HepG2 (cell line): ENCODE data around the gene TLDC2. TPM values are rescaled to one million over a fixed set of nuclear protein-coding genes. Genes with fewer than 3 reads are reported as not detected.

Experiments used
- BORCS8-MEF2B ChIP-seq: sonication (generic); formaldehyde crosslinking; IDR thresholded peaks from 2 replicates; pipeline ENCODE4 v1.8.0; 2022; ENCODE audit warnings: mild to moderate bottlenecking, missing genetic modification reagents
- ELF3 ChIP-seq: IDR thresholded peaks from 2 replicates; pipeline ENCODE4 v1.6.1; 2016; ENCODE audit warnings: missing genetic modification reagents, missing compliant biosample characterization
- ETV5 ChIP-seq: IDR thresholded peaks from 2 replicates; pipeline ENCODE4 v1.6.1; 2018; ENCODE audit warnings: missing biosample characterization, missing genetic modification reagents, inconsistent platforms, borderline replicate concordance
- HIVEP1 ChIP-seq: sonication (generic); formaldehyde crosslinking; IDR thresholded peaks from 2 replicates; pipeline ENCODE4 v1.4.0; 2020; ENCODE audit warnings: mild to moderate bottlenecking, missing genetic modification reagents
- HMGXB3 ChIP-seq: sonication (generic); formaldehyde crosslinking; IDR thresholded peaks from 2 replicates; pipeline ENCODE4 v1.4.0; 2020; ENCODE audit warnings: missing genetic modification reagents, borderline replicate concordance
- HOXD1 ChIP-seq: sonication (generic); formaldehyde crosslinking; IDR thresholded peaks from 2 replicates; pipeline ENCODE4 v1.5.0; 2020; ENCODE audit warnings: missing genetic modification reagents
- ISX ChIP-seq: sonication (generic); formaldehyde crosslinking; conservative IDR thresholded peaks from 2 replicates; pipeline ENCODE4 v1.5.0; 2020; ENCODE audit warnings: missing genetic modification reagents
- KLF11 ChIP-seq: IDR thresholded peaks from 2 replicates; pipeline ENCODE4 v1.6.1; 2016; ENCODE audit warnings: missing compliant biosample characterization
- MTF2 ChIP-seq: sonication (generic); formaldehyde crosslinking; IDR thresholded peaks from 2 replicates; pipeline ENCODE4 v1.5.0; 2020; ENCODE audit warnings: missing genetic modification reagents, borderline replicate concordance
- NR0B2 ChIP-seq: sonication (generic); formaldehyde crosslinking; IDR thresholded peaks from 2 replicates; pipeline ENCODE4 v1.4.0; 2020; ENCODE audit warnings: mild to moderate bottlenecking, missing genetic modification reagents
- POGZ ChIP-seq: sonication (generic); formaldehyde crosslinking; IDR thresholded peaks from 2 replicates; pipeline ENCODE4 v1.4.0; 2020; ENCODE audit warnings: mild to moderate bottlenecking, missing genetic modification reagents
- SNAPC5 ChIP-seq: sonication (generic); formaldehyde crosslinking; IDR thresholded peaks from 2 replicates; pipeline ENCODE4 v1.8.1; 2023; ENCODE audit warnings: mild to moderate bottlenecking, missing genetic modification reagents, borderline replicate concordance
- SP5 ChIP-seq: IDR thresholded peaks from 2 replicates; pipeline ENCODE4 v1.6.1; 2016; ENCODE audit warnings: low read depth, borderline replicate concordance
- TCF7 ChIP-seq: sonication (generic); IDR thresholded peaks from 2 replicates; pipeline ENCODE4 v1.6.1; 2016; ENCODE audit warnings: antibody characterized with exemption, low read depth
- U2AF2 ChIP-seq: fragments of 200-400 bp; formaldehyde crosslinking; IDR thresholded peaks from 2 replicates; pipeline ENCODE4 v1.6.1; 2017; ENCODE audit warnings: low read depth, mild to moderate bottlenecking, low read length
- ZNF607 ChIP-seq: sonication (generic); formaldehyde crosslinking; IDR thresholded peaks from 2 replicates; pipeline ENCODE4 v1.5.1; 2020; ENCODE audit warnings: missing genetic modification reagents, mild to moderate bottlenecking, borderline replicate concordance
- ZNF660 ChIP-seq: sonication (generic); formaldehyde crosslinking; IDR thresholded peaks from 2 replicates; pipeline ENCODE4 v1.5.1; 2020; ENCODE audit warnings: mild to moderate bottlenecking, low read depth, missing genetic modification reagents, borderline replicate concordance
- ZNF687 ChIP-seq: sonication (generic); formaldehyde crosslinking; IDR thresholded peaks from 2 replicates; pipeline ENCODE4 v1.5.1; 2020; ENCODE audit warnings: mild to moderate bottlenecking, missing genetic modification reagents, moderate library complexity
- ZSCAN20 ChIP-seq: sonication (generic); formaldehyde crosslinking; IDR thresholded peaks from 2 replicates; pipeline ENCODE4 v1.4.0; 2020; ENCODE audit warnings: missing genetic modification reagents, mild to moderate bottlenecking, borderline replicate concordance
- ZSCAN25 ChIP-seq: sonication (generic); formaldehyde crosslinking; IDR thresholded peaks from 2 replicates; pipeline ENCODE4 v1.8.0; 2022; ENCODE audit warnings: mild to moderate bottlenecking, missing genetic modification reagents
- polyA plus RNA-seq, 8 experiments: library from polyadenylated mRNA; depleted of rRNA in 3 of 8; stranded (reverse) in 7 of 8; unstranded in 1 of 8; fragments of >200 nt; fragmentation: Illumina TruSeq in 4 of 8; extraction: Trizol in 4 of 8; gene quantifications; 2 replicates each; pipeline versions ENCODE4 v1.2.1 to v1.2.3, GENCODE V29; 2011 to 2016; ENCODE audit warnings: low read depth in 4 of 8, missing spikeins in 1 of 8, mixed read lengths in 1 of 8; ENCODE audit not compliant: insufficient read depth in 1 of 8
- total RNA-seq, 5 experiments: library from RNA; depleted of rRNA; stranded (reverse); fragments of >200 nt; fragmentation: Illumina TruSeq; extraction: Trizol; gene quantifications; 2 replicates each; pipeline ENCODE4 v1.2.3, GENCODE V29; 2016; ENCODE audit warnings: low read depth in 1 of 5

The TLDC2 gene
- total and polyA plus RNA-seq, 2 of the 13 experiments (the other 11 are each of a cell fraction or from before 2014, with no cell fraction given), result 1.5 to 1.6 TPM

- TF ChIP-seq HMGXB3 (CRISPR knock-in tag), result peak; percentile 17; the same call in 1 of the 2 replicates
- TF ChIP-seq ISX (CRISPR knock-in tag), result no peak
- peak; percentile 80; the same call in 1 of the 2 replicates for TF ChIP-seq SP5 (CRISPR knock-in tag)
- TF ChIP-seq HIVEP1 (CRISPR knock-in tag), result peak; percentile 86; the same call in 1 of the 2 replicates
- TF ChIP-seq BORCS8-MEF2B (CRISPR knock-in tag), result peak; percentile 64; the same call in 1 of the 2 replicates
- 0 out of 2 replicates have a peak, but pooled peaks have one; percentile 15 for TF ChIP-seq SNAPC5 (CRISPR knock-in tag)
- peak; percentile 90 for TF ChIP-seq ETV5 (CRISPR knock-in tag)
- peak; percentile 63; the same call in 1 of the 2 replicates for TF ChIP-seq MTF2 (CRISPR knock-in tag)
- TF ChIP-seq NR0B2, result peak; percentile 40; the same call in 1 of the 2 replicates
- peak; percentile 62 for TF ChIP-seq HOXD1
- TF ChIP-seq TCF7, result no peak
- TF ChIP-seq U2AF2, result no peak
- peak; percentile 49; the same call in 1 of the 2 replicates for TF ChIP-seq ZSCAN25 (CRISPR knock-in tag)
- TF ChIP-seq POGZ, result peak; percentile 43; the same call in 1 of the 2 replicates
- TF ChIP-seq ZSCAN20 (CRISPR knock-in tag), result 0 out of 2 replicates have a peak, but pooled peaks have one; percentile 24
- peak; percentile 78 for TF ChIP-seq ELF3
- TF ChIP-seq ZNF607 (CRISPR knock-in tag), result no peak
- TF ChIP-seq ZNF687 (CRISPR knock-in tag), result peak; percentile 97
- no peak for TF ChIP-seq ZNF660 (CRISPR knock-in tag)
- peak; percentile 77 for TF ChIP-seq KLF11
Measured at GRCh38 chr20:36861875-36862801, 13.8 kb upstream of the TLDC2 start (continued).
